NB4 (cell line): Measurements from ENCODE around the gene PRELID2.

Experiments
- DNase-seq: peaks from one replicate; pipeline ENCODE4 v3.0.0; 2010; ENCODE audit warnings: low read depth
- H3K4me3 ChIP-seq: one replicate; pipeline ENCODE4 v1.5.1; 2011; ENCODE audit warnings: mild to moderate bottlenecking, low read depth, low read length, moderate library complexity
- CTCF ChIP-seq: IDR thresholded peaks from one replicate; pipeline ENCODE4 v1.5.1; 2012; ENCODE audit warnings: low read depth, low read length
- MAX ChIP-seq: IDR thresholded peaks from 2 replicates; pipeline ENCODE4 v1.6.1; 2011; ENCODE audit warnings: low read depth, low read length
- MYC ChIP-seq: IDR thresholded peaks from 2 replicates; pipeline ENCODE4 v1.6.1; 2011; ENCODE audit warnings: low read depth, low read length
- POLR2A ChIP-seq: IDR thresholded peaks from 2 replicates; pipeline ENCODE4 v1.6.1; 2011; ENCODE audit warnings: mild to moderate bottlenecking; ENCODE audit not compliant: insufficient read length; ENCODE audit errors: extremely low read depth

The PRELID2 gene

GRCh38 chr5:145835848-145836239, 702 bp upstream of the PRELID2 start:
- TF ChIP-seq MYC, result no peak
- TF ChIP-seq POLR2A, result no peak
- no peak for TF ChIP-seq MAX
- no peak for TF ChIP-seq CTCF
- peak overlapping the region; percentile 60 for H3K4me3 ChIP-seq
- DNase-seq, result no peak

GRCh38 chr5:145834554-145834916, 607 bp downstream of the PRELID2 start:
- TF ChIP-seq MYC (no peak), POLR2A (no peak), MAX (no peak), CTCF (no peak)
- H3K4me3 ChIP-seq, result peak overlapping the region; percentile 60
- peak; percentile 7 for DNase-seq

GRCh38 chr5:145833631-145834200, 1.4 kb downstream of the PRELID2 start:
- TF ChIP-seq MYC (no peak), MAX (no peak)
- H3K4me3 ChIP-seq, result no peak overlapping the region
- no peak for DNase-seq

- DNase-seq, result no peak
- TF ChIP-seq CTCF, result no peak
- no peak for TF ChIP-seq MAX
- no peak for TF ChIP-seq MYC
- no peak for TF ChIP-seq POLR2A
Observed at GRCh38 chr5:145830594-145830993, 4.5 kb downstream of the PRELID2 start.

GRCh38 chr5:145829708-145830361, 5.3 kb downstream of the PRELID2 start:
- TF ChIP-seq MAX (no peak), POLR2A (no peak), CTCF (no peak), MYC (no peak)
- no peak for DNase-seq
- H3K4me3 ChIP-seq, result no peak overlapping the region

More at GRCh38 chr5:145830594-145830993, 4.5 kb downstream of the PRELID2 start:
- H3K4me3 ChIP-seq, result no peak overlapping the region

GRCh38 chr5:145826895-145827674, 8.1 kb downstream of the PRELID2 start:
- TF ChIP-seq MAX (no peak), POLR2A (no peak), CTCF (no peak), MYC (no peak)
- DNase-seq, result no peak
- H3K4me3 ChIP-seq, result no peak overlapping the region
